OCI-LY7 (cell line): ENCODE results near the gene LIPC. TPM values are rescaled to one million over a fixed set of nuclear protein-coding genes. Genes with fewer than 3 reads are reported as not detected.

ENCODE experiments used
- BruUV-seq: library from RNA; stranded (reverse); fragments of 400-500 nt; replicated peaks from 2 replicates; lab custom pipeline; 2021; lab: Mats Ljungman, UMichigan
- CTCF ChIA-PET: fragments of 300-600 bp; sonication (Branson Sonifier 250); formaldehyde crosslinking; loops from one replicate; lab custom pipeline; 2022; ENCODE audit warnings: antibody characterized with exemption; ENCODE audit not compliant: unreplicated experiment; lab: Charles Lee
- POLR2A ChIA-PET: fragments of 300-600 bp; sonication (Branson Sonifier 250); formaldehyde crosslinking; loops from one replicate; lab custom pipeline; 2022; ENCODE audit warnings: antibody characterized with exemption; lab: Charles Lee
- DNase-seq: peaks from one replicate; pipeline ENCODE4 v3.0.0-alpha.2; 2015; ENCODE audit warnings: low spot score
- H2AFZ ChIP-seq: fragments of 200-600 bp; sonication (generic), shearing (Covaris generic); 2 replicates; pipeline ENCODE4 v1.6.1; 2014; ENCODE audit warnings: mild to moderate bottlenecking, antibody characterized with exemption, low read length, moderate library complexity
- H3K27ac ChIP-seq: fragments of 200-600 bp; sonication (generic); 2 replicates; pipeline ENCODE4 v1.5.1; 2014; ENCODE audit warnings: mixed run types, low read depth, mild to moderate bottlenecking, moderate library complexity, low read length, inconsistent platforms; ENCODE audit not compliant: poor library complexity, severe bottlenecking
- H3K36me3 ChIP-seq: fragments of 200-600 bp; sonication (generic); 2 replicates; pipeline ENCODE4 v1.6.1; 2014; ENCODE audit warnings: mild to moderate bottlenecking, antibody characterized with exemption, low read length, moderate library complexity, mixed read lengths; ENCODE audit not compliant: insufficient read depth
- H3K4me1 ChIP-seq: fragments of 200-600 bp; sonication (generic); 2 replicates; pipeline ENCODE4 v1.5.1; 2014; ENCODE audit warnings: mild to moderate bottlenecking, low read length; ENCODE audit not compliant: insufficient read depth, poor library complexity, severe bottlenecking
- H3K4me2 ChIP-seq: fragments of 200-600 bp; sonication (generic); 2 replicates; pipeline ENCODE4 v1.6.1; 2014; ENCODE audit warnings: mild to moderate bottlenecking, low read length
- H3K4me3 ChIP-seq: fragments of 200-600 bp; sonication (generic); 2 replicates; pipeline ENCODE4 v1.5.1; 2014; ENCODE audit warnings: mild to moderate bottlenecking, low read depth, low read length; ENCODE audit not compliant: poor library complexity, severe bottlenecking
- H3K79me2 ChIP-seq: fragments of 200-600 bp; sonication (generic); 2 replicates; pipeline ENCODE4 v1.6.1; 2016; ENCODE audit warnings: low read depth, mild to moderate bottlenecking, low read length, moderate library complexity, mixed read lengths; ENCODE audit not compliant: insufficient read depth
- H3K9me2 ChIP-seq: fragments of 200-600 bp; sonication (generic); 2 replicates; pipeline ENCODE4 v1.6.1; 2016; ENCODE audit warnings: mild to moderate bottlenecking, low read length, mixed read lengths; ENCODE audit not compliant: insufficient read depth
- H3K9me3 ChIP-seq: fragments of 200-600 bp; sonication (generic); 2 replicates; pipeline ENCODE4 v1.6.1; 2014; ENCODE audit warnings: mild to moderate bottlenecking, mixed run types, low read length, mixed read lengths
- H4K20me1 ChIP-seq: fragments of 200-600 bp; sonication (generic); 2 replicates; pipeline ENCODE4 v1.6.1; 2014; ENCODE audit warnings: mild to moderate bottlenecking, antibody characterized with exemption, low read length, moderate library complexity, mixed read lengths; ENCODE audit not compliant: insufficient read depth
- CTCF ChIP-seq: fragments of 200-600 bp; sonication (generic); conservative IDR thresholded peaks from 2 replicates; pipeline ENCODE4 v1.5.1; 2014; ENCODE audit warnings: mild to moderate bottlenecking, antibody characterized with exemption, low read length, moderate library complexity, mixed read lengths
- EZH2phosphoT487 ChIP-seq: fragments of 200-600 bp; sonication (generic); IDR thresholded peaks from 2 replicates; pipeline ENCODE4 v1.6.1; 2018; ENCODE audit warnings: low read depth, borderline replicate concordance, mild to moderate bottlenecking, mixed run types, antibody characterized with exemption, low read length, moderate library complexity, mixed read lengths
- intact Hi-C: fragments of 100-400 bp; cut with micrococcal nuclease; formaldehyde crosslinking; loops from one replicate; pipeline ENCODE4 v1.10.0; 2022; ENCODE audit not compliant: unreplicated experiment
- total RNA-seq, 2 experiments: library from RNA; depleted of rRNA in 1 of 2; stranded (reverse); fragments of >200 nt in 1 of 2; shearing (Covaris generic) in 1 of 2; gene quantifications; 2 replicates each; pipeline ENCODE4 v1.2.3, GENCODE V29; 2014 to 2022

Gene LIPC
- total RNA-seq, 2 experiments from 2014 or later = 0.50 TPM; not detected in 1

- no peak for TF ChIP-seq EZH2phosphoT487
- TF ChIP-seq CTCF = no peak
- no peak overlapping the region for H3K4me2 ChIP-seq
- intact Hi-C loops = no loop called here
- no peak for DNase-seq
- no peak overlapping the region for H3K4me3 ChIP-seq
- H3K79me2 ChIP-seq = no peaks in the 10 kb centered on the region
- no peaks in the 10 kb centered on the region for H3K9me3 ChIP-seq
- H3K4me1 ChIP-seq = peaks cover 39% of the 10 kb centered on the region
- no peaks in the 10 kb centered on the region for H4K20me1 ChIP-seq
- POLR2A ChIA-PET = interaction anchor here (1.1 kb wide), 1 partner anchor 9 kb away, joined by 3 read pairs; no protein-coding TSS in a partner anchor
- no TSS peak for BruUV-seq
- CTCF ChIA-PET = no interaction called here
- no peaks in the 10 kb centered on the region for H3K36me3 ChIP-seq
- H3K27ac ChIP-seq = no peak overlapping the region
- H2AFZ ChIP-seq = no peak overlapping the region
- H3K9me2 ChIP-seq = no peaks in the 10 kb centered on the region
Measured at GRCh38 chr15:58466566-58466965, 34.8 kb downstream of the LIPC start.

- peak overlapping the region; percentile 49; the same call in 1 of the 2 replicates for H2AFZ ChIP-seq
- H3K79me2 ChIP-seq = no peaks in the 10 kb centered on the region
- POLR2A ChIA-PET = interaction anchor here (1.1 kb wide), 1 partner anchor 9 kb away, joined by 3 read pairs; no protein-coding TSS in a partner anchor
- no peaks in the 10 kb centered on the region for H3K36me3 ChIP-seq
- H3K27ac ChIP-seq = no peak overlapping the region
- CTCF ChIA-PET = no interaction called here
- no peaks in the 10 kb centered on the region for H3K9me3 ChIP-seq
- peak overlapping the region; percentile 32; the same call in 1 of the 2 replicates for H3K4me2 ChIP-seq
- no peaks in the 10 kb centered on the region for H4K20me1 ChIP-seq
- intact Hi-C loops = no loop called here
- H3K9me2 ChIP-seq = no peaks in the 10 kb centered on the region
- peaks cover 36% of the 10 kb centered on the region for H3K4me1 ChIP-seq
- DNase-seq = no peak
- BruUV-seq = no TSS peak
- no peak overlapping the region for H3K4me3 ChIP-seq
- no peak for TF ChIP-seq CTCF
- TF ChIP-seq EZH2phosphoT487 = no peak
Measured at GRCh38 chr15:58467121-58467721, 35.4 kb downstream of the LIPC start.
